Epithelial cell of esophagus (primary cell): Measurements from ENCODE around the gene RAB37.

Experiments
- DNase-seq: peaks from one replicate; pipeline ENCODE4 v3.0.0; 2010; ENCODE audit warnings: low read depth
- H3K4me3 ChIP-seq: 2 replicates; pipeline ENCODE4 v1.5.1; 2011; ENCODE audit warnings: mild to moderate bottlenecking, low read length, control low read depth
- TF ChIP-seq, protein P1 (sequence below): IDR thresholded peaks from 2 replicates; pipeline ENCODE4 v1.5.1; 2011; ENCODE audit warnings: low read depth, mild to moderate bottlenecking, low read length, control low read depth, inconsistent platforms; ENCODE audit not compliant: insufficient read depth; ENCODE audit errors: missing control alignments

Gene RAB37

DNA sequence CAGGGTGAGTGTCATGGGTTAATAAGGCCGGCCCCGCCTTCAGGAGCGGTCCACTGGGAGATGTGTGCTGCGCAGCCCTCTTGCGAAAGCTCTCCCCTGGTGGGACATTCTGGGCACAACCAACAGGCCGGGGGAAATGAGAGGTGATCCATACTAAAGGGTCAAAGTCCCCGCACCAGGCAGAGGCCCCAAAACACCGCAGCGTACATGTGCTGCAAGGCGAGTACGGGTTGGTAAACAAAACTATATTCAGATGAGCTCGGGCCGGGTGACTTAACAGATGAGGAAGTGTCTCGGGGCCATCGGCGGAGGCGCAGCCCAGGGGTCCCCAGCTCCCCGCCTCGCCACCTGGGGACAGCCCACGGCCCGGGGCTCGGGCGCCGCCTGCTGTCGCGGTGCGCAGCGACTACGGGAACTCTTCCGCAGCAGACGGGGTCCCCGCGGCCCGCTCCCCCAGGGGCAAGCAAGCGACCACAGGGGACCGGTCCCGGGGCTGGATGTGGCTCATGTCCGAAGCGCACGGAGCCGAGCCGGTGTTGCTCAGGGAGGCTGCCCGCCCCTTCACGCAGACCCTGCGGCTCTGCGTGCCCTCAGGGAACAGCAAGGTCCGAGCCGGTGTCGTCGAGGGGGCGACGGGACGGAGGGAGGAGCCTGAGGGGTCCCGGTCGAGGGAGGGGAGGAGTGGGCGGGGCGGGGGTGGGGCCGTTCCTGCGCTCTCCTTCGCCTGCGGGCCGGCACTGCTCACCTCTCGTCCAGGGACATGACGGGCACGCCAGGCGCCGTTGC, at the start of gene RAB37:
Gene RAB37, plus strand, starts transcription at position 744 of the 786 bp plus-strand sequence. Its CDS starts 17 bp downstream, at position 761.
- DNase-seq, result no peak
- no peak within 1 kb of the TSS for H3K4me3 ChIP-seq
- TF ChIP-seq, protein P1, sequence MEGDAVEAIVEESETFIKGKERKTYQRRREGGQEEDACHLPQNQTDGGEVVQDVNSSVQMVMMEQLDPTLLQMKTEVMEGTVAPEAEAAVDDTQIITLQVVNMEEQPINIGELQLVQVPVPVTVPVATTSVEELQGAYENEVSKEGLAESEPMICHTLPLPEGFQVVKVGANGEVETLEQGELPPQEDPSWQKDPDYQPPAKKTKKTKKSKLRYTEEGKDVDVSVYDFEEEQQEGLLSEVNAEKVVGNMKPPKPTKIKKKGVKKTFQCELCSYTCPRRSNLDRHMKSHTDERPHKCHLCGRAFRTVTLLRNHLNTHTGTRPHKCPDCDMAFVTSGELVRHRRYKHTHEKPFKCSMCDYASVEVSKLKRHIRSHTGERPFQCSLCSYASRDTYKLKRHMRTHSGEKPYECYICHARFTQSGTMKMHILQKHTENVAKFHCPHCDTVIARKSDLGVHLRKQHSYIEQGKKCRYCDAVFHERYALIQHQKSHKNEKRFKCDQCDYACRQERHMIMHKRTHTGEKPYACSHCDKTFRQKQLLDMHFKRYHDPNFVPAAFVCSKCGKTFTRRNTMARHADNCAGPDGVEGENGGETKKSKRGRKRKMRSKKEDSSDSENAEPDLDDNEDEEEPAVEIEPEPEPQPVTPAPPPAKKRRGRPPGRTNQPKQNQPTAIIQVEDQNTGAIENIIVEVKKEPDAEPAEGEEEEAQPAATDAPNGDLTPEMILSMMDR, result no peak

- H3K4me3 ChIP-seq, result no peak overlapping the region
- no peak for DNase-seq
- TF ChIP-seq, protein P1, result no peak
Observed at GRCh38 chr17:74687886-74688285, 49.2 kb upstream of the RAB37 start.

GRCh38 chr17:74690409-74690825, 46.6 kb upstream of the RAB37 start:
- no peak for DNase-seq
- no peak overlapping the region for H3K4me3 ChIP-seq
- TF ChIP-seq, protein P1, result no peak

GRCh38 chr17:74691151-74691550, 45.9 kb upstream of the RAB37 start:
- TF ChIP-seq, protein P1, result no peak
- no peak for DNase-seq
- no peak overlapping the region for H3K4me3 ChIP-seq

- TF ChIP-seq, protein P1, result no peak
- DNase-seq, result no peak
Observed at GRCh38 chr17:74694081-74694480, 43.0 kb upstream of the RAB37 start.

GRCh38 chr17:74695629-74696028, 41.4 kb upstream of the RAB37 start:
- no peak for DNase-seq
- no peak overlapping the region for H3K4me3 ChIP-seq
- TF ChIP-seq, protein P1, result no peak

More at GRCh38 chr17:74694081-74694480, 43.0 kb upstream of the RAB37 start:
- H3K4me3 ChIP-seq, result no peak overlapping the region

DNA sequence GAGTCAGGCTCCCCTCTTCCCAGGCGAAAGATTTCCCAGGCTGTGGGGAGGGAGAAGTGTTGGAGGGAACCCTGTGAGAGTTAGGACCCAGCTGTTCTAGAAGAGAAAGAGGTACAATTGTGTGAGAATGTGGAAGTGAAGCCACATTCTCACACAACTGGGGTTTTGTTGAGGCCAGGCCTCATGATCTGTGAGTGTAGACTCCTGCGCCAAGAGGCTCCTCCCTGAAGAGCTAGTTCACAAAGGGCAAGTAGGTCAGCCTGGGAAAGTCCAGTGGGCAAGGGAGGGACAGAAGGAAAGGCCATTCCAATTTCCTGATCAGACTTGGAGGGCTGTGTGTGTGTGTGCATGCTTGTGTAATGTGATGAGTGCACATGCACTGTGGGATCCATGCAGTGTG, 39.5 kb upstream of the RAB37 start:
- no peak for DNase-seq
- TF ChIP-seq, protein P1, result no peak

More for the DNA sequence above, 39.5 kb upstream of the RAB37 start:
- H3K4me3 ChIP-seq, result no peak overlapping the region
